ENCODE data around the gene TMEM44. TPM values are rescaled to one million over a fixed set of nuclear protein-coding genes. Genes with fewer than 3 reads are reported as not detected.

The TMEM44 gene
- total RNA-seq, 1 experiment from 2014 or later, result 11.8 TPM

DNA sequence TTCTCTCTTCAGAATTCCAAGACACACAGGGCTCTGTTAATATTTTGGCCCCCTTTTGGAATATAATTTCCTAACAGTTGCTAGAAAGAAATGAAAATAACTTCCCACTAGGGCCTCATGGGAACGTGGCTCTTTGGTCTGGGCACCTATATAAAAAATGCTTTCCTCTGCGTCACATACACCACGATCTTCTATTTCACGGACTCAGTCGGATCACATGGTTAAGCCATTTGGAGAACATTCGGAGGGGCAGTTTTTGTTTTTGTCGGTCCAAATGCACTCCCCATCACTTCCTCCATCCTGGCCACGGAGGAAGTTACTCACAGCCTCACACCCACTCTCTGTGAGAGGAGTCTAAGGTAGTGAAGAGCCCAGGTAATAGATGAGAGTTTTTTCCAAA, 21.0 kb downstream of the TMEM44 start:
- intact Hi-C loops (cut with micrococcal nuclease; ENCODE audit: unreplicated experiment), result no loop called here
- no peak overlapping the region for H3K4me3 ChIP-seq (ENCODE audit: low read depth, low read length)
- no peaks in the 10 kb centered on the region for H3K4me1 Mint-ChIP-seq (ENCODE audit: low read depth, unreplicated experiment)
- ChIA-PET POLR2A (no interaction called here), CTCF (interaction anchor here (0.7 kb wide), 1 partner anchor 9 kb away, joined by 6 read pairs; no protein-coding TSS in a partner anchor)
- no peaks in the 10 kb centered on the region for H3K36me3 Mint-ChIP-seq (ENCODE audit: insufficient read depth, unreplicated experiment)
- no peaks in the 10 kb centered on the region for H3K4me1 ChIP-seq
- H3K4me3 Mint-ChIP-seq (ENCODE audit: unreplicated experiment), result no peak overlapping the region
- no peaks in the 10 kb centered on the region for H3K36me3 ChIP-seq (ENCODE audit: control insufficient read depth, insufficient read depth, low read length)
- no peak overlapping the region for H3K27ac Mint-ChIP-seq (ENCODE audit: unreplicated experiment)
- BruUV-seq (replicated peaks), result no TSS peak
- no peaks in the 10 kb centered on the region for H3K27me3 ChIP-seq (replicated peaks; ENCODE audit: control insufficient read depth, insufficient read depth, low read length)
- no peak for DNase-seq
- TF ChIP-seq, protein P1, sequence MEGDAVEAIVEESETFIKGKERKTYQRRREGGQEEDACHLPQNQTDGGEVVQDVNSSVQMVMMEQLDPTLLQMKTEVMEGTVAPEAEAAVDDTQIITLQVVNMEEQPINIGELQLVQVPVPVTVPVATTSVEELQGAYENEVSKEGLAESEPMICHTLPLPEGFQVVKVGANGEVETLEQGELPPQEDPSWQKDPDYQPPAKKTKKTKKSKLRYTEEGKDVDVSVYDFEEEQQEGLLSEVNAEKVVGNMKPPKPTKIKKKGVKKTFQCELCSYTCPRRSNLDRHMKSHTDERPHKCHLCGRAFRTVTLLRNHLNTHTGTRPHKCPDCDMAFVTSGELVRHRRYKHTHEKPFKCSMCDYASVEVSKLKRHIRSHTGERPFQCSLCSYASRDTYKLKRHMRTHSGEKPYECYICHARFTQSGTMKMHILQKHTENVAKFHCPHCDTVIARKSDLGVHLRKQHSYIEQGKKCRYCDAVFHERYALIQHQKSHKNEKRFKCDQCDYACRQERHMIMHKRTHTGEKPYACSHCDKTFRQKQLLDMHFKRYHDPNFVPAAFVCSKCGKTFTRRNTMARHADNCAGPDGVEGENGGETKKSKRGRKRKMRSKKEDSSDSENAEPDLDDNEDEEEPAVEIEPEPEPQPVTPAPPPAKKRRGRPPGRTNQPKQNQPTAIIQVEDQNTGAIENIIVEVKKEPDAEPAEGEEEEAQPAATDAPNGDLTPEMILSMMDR (IDR thresholded peaks at IDR 0.05; ENCODE audit: insufficient read depth in 1 of 2, low read depth in 1 of 2, low read length in 1 of 2, severe bottlenecking in 1 of 2, unreplicated experiment in 1 of 2), result no peak
- no peaks in the 10 kb centered on the region for H3K9me3 Mint-ChIP-seq (ENCODE audit: unreplicated experiment)
- H3K9me3 ChIP-seq, result no peaks in the 10 kb centered on the region
- H3K27me3 Mint-ChIP-seq (ENCODE audit: insufficient read depth, unreplicated experiment), result no peaks in the 10 kb centered on the region

DNA sequence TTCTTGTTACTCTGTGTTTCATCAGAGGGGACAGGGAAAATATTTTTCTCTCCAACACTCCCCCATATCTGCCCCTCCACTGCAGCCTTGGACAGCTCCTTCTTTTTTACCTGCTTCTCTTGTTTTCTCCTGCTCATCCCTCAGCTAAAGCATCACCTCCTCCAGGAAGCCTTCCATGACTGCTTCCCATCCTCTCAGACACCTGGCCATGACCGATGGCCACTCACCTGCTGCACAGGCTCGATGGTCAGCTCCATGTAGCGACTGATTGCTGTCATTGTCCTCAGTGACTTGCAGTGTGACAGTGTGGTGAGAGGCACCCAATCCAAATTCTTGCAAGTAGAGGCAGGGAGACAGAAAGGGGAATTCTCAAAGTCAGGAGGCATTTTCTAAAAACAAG, 22.5 kb downstream of the TMEM44 start:
- no peak for DNase-seq
- no TSS peak for BruUV-seq (replicated peaks)
- H3K9me3 ChIP-seq, result no peaks in the 10 kb centered on the region
- Mint-ChIP-seq H3K27me3 (ENCODE audit: insufficient read depth, unreplicated experiment) (no peaks in the 10 kb centered on the region), H3K4me3 (ENCODE audit: unreplicated experiment) (no peak overlapping the region), H3K4me1 (ENCODE audit: low read depth, unreplicated experiment) (no peaks in the 10 kb centered on the region), H3K36me3 (ENCODE audit: insufficient read depth, unreplicated experiment) (no peaks in the 10 kb centered on the region), H3K27ac (ENCODE audit: unreplicated experiment) (no peak overlapping the region), H3K9me3 (ENCODE audit: unreplicated experiment) (no peaks in the 10 kb centered on the region)
- H3K27me3 ChIP-seq (replicated peaks; ENCODE audit: control insufficient read depth, insufficient read depth, low read length), result no peaks in the 10 kb centered on the region
- no peaks in the 10 kb centered on the region for H3K36me3 ChIP-seq (ENCODE audit: control insufficient read depth, insufficient read depth, low read length)
- ChIA-PET CTCF (no interaction called here), POLR2A (no interaction called here)
- no peaks in the 10 kb centered on the region for H3K4me1 ChIP-seq
- TF ChIP-seq, protein P1 (IDR thresholded peaks at IDR 0.05; ENCODE audit: insufficient read depth in 1 of 2, low read depth in 1 of 2, low read length in 1 of 2, severe bottlenecking in 1 of 2, unreplicated experiment in 1 of 2), result no peak
- intact Hi-C loops (cut with micrococcal nuclease; ENCODE audit: unreplicated experiment), result no loop called here
- no peak overlapping the region for H3K4me3 ChIP-seq (ENCODE audit: low read depth, low read length)

- POLR2A ChIA-PET, result no interaction called here
- no peaks in the 10 kb centered on the region for H3K27me3 Mint-ChIP-seq (ENCODE audit: insufficient read depth, unreplicated experiment)
- no peak overlapping the region for H3K27ac Mint-ChIP-seq (ENCODE audit: unreplicated experiment)
- Histone ChIP-seq H3K36me3 (ENCODE audit: control insufficient read depth, insufficient read depth, low read length) (no peaks in the 10 kb centered on the region), H3K27me3 (replicated peaks; ENCODE audit: control insufficient read depth, insufficient read depth, low read length) (no peaks in the 10 kb centered on the region), H3K4me3 (ENCODE audit: low read depth, low read length) (no peak overlapping the region), H3K4me1 (no peaks in the 10 kb centered on the region), H3K9me3 (no peaks in the 10 kb centered on the region)
- TF ChIP-seq, protein P1 (IDR thresholded peaks at IDR 0.05; ENCODE audit: insufficient read depth in 1 of 2, low read depth in 1 of 2, low read length in 1 of 2, severe bottlenecking in 1 of 2, unreplicated experiment in 1 of 2), result no peak
- CTCF ChIA-PET, result no interaction called here
- no peaks in the 10 kb centered on the region for H3K4me1 Mint-ChIP-seq (ENCODE audit: low read depth, unreplicated experiment)
- no TSS peak for BruUV-seq (replicated peaks)
- DNase-seq, result no peak
- no peaks in the 10 kb centered on the region for H3K9me3 Mint-ChIP-seq (ENCODE audit: unreplicated experiment)
- intact Hi-C loops (cut with micrococcal nuclease; ENCODE audit: unreplicated experiment), result no loop called here
- H3K4me3 Mint-ChIP-seq (ENCODE audit: unreplicated experiment), result no peak overlapping the region
- no peaks in the 10 kb centered on the region for H3K36me3 Mint-ChIP-seq (ENCODE audit: insufficient read depth, unreplicated experiment)
Measured at GRCh38 chr3:194609601-194610000, 23.6 kb downstream of the TMEM44 start.
